GM18511 (cell line): ENCODE results near the gene LRTM1.

Experiments
- ATAC-seq: cut with Tn5 transposase; IDR thresholded peaks from one replicate; pipeline ENCODE4 v1.9.1; 2021; ENCODE audit warnings: mild to moderate bottlenecking, moderate library complexity; ENCODE audit not compliant: unreplicated experiment

LRTM1 gene

GRCh38 chr3:54928046-54928770 is at the start of gene LRTM1:
TSS of gene LRTM1 (minus strand) at chr3:54928059. CDS start at chr3:54927911, 148 bp downstream.
- no peak for ATAC-seq

- no peak for ATAC-seq
Measured at GRCh38 chr3:54977439-54977838, 49.6 kb upstream of the LRTM1 start.

- ATAC-seq, result no peak
Measured at GRCh38 chr3:54970895-54971294, 43.0 kb upstream of the LRTM1 start.

GRCh38 chr3:54969652-54970051 is 41.8 kb upstream of the LRTM1 start:
- no peak for ATAC-seq

GRCh38 chr3:54968546-54969172 is 40.8 kb upstream of the LRTM1 start:
- no peak for ATAC-seq

GRCh38 chr3:54967731-54968161 is 39.9 kb upstream of the LRTM1 start:
- no peak for ATAC-seq

- ATAC-seq, result no peak
Measured at GRCh38 chr3:54966979-54967378, 39.1 kb upstream of the LRTM1 start.

- no peak for ATAC-seq
Measured at GRCh38 chr3:54965746-54966145, 37.9 kb upstream of the LRTM1 start.

- no peak for ATAC-seq
Measured at GRCh38 chr3:54964081-54964480, 36.2 kb upstream of the LRTM1 start.

GRCh38 chr3:54963641-54964040 is 35.8 kb upstream of the LRTM1 start:
- no peak for ATAC-seq

- ATAC-seq, result no peak
Measured at GRCh38 chr3:54962200-54962599, 34.3 kb upstream of the LRTM1 start.

- ATAC-seq, result no peak
Measured at GRCh38 chr3:54960701-54961100, 32.8 kb upstream of the LRTM1 start.

GRCh38 chr3:54960082-54960481 is 32.2 kb upstream of the LRTM1 start:
- ATAC-seq, result no peak

GRCh38 chr3:54957711-54958110 is 29.9 kb upstream of the LRTM1 start:
- no peak for ATAC-seq

GRCh38 chr3:54955941-54956340 is 28.1 kb upstream of the LRTM1 start:
- ATAC-seq, result no peak

GRCh38 chr3:54955496-54955895 is 27.6 kb upstream of the LRTM1 start:
- ATAC-seq, result no peak

GRCh38 chr3:54954521-54954920 is 26.7 kb upstream of the LRTM1 start:
- ATAC-seq, result no peak

GRCh38 chr3:54954022-54954421 is 26.2 kb upstream of the LRTM1 start:
- ATAC-seq, result no peak

GRCh38 chr3:54951405-54951804 is 23.5 kb upstream of the LRTM1 start:
- ATAC-seq, result no peak

GRCh38 chr3:54950391-54951003 is 22.6 kb upstream of the LRTM1 start:
- ATAC-seq, result no peak

GRCh38 chr3:54949491-54950044 is 21.7 kb upstream of the LRTM1 start:
- no peak for ATAC-seq
